ENCODE measurements around the gene PHF11. TPM values are rescaled to one million over a fixed set of nuclear protein-coding genes. Genes with fewer than 3 reads are reported as not detected.

Gene PHF11
- total and polyA plus RNA-seq, 2 of the 13 experiments (the other 11 are each of a cell fraction or from before 2014, with no cell fraction given) = 15.8 to 22.0 TPM

- TF ChIP-seq TBL1XR1 (IDR thresholded peaks at IDR 0.05; ENCODE audit: borderline replicate concordance, low read length, partially characterized antibody) = no peak
- no peak for TF ChIP-seq NBN (conservative IDR thresholded peaks at IDR 0.05)
- TF ChIP-seq, protein P1, sequence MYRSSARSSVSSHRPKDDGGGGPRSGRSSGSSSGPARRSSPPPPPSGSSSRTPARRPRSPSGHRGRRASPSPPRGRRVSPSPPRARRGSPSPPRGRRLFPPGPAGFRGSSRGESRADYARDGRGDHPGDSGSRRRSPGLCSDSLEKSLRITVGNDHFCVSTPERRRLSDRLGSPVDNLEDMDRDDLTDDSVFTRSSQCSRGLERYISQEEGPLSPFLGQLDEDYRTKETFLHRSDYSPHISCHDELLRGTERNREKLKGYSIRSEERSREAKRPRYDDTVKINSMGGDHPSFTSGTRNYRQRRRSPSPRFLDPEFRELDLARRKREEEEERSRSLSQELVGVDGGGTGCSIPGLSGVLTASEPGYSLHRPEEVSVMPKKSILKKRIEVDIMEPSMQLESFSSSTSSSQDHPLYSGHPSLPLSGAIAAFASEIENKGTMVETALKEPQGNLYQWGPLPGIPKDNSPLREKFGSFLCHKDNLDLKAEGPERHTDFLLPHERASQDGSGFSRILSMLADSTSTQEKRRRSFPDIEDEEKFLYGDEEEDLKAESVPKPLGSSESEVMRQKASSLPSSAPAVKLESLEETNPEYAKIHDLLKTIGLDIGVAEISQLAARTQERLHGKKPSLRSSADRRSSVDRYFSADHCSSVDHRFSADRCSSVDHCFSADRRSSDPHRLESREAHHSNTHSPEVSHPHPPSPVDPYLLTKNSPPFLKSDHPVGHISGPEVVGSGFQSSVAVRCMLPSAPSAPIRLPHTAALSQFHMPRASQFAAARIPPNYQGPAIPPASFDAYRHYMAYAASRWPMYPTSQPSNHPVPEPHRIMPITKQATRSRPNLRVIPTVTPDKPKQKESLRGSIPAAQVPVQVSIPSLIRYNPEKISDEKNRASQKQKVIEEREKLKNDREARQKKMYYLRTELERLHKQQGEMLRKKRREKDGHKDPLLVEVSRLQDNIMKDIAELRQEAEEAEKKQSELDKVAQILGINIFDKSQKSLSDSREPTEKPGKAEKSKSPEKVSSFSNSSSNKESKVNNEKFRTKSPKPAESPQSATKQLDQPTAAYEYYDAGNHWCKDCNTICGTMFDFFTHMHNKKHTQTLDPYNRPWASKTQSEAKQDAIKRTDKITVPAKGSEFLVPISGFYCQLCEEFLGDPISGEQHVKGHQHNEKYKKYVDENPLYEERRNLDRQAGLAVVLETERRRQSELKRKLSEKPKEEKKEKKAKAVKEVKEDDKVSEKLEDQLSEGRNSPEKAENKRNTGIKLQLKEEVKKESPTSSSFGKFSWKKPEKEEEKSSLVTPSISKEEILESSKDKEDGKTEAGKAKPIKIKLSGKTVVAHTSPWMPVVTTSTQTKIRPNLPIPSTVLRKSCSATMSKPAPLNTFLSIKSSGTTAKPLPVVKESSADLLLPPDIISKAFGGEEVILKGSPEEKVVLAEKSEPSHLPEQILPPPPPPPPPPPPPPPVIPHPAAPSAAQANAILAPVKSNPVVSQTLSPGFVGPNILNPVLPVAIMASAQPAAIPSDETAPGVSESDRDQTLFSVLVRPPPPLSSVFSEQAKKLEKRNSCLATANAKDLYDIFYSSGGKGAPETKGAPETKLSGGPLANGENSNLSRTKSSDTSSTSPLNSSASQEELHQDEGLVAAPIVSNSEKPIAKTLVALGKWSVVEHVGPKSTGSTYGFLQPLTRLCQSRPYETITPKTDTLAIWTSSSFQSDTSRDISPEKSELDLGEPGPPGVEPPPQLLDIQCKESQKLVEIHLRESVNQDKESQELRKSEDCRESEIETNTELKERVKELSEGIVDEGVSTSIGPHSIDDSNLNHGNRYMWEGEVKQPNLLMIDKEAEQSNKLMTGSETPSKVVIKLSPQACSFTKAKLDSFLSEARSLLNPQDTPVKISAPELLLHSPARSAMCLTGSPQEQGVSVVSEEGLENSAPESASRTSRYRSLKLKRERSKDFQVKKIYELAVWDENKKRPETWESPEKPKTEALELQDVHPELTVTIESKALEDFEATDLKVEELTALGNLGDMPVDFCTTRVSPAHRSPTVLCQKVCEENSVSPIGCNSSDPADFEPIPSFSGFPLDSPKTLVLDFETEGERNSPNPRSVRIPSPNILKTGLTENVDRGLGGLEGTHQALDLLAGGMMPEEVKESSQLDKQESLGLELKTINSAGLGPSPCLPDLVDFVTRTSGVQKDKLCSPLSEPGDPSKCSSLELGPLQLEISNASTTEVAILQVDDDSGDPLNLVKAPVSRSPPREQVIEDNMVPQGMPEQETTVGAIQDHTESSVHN (CRISPR knock-in tag; IDR thresholded peaks at IDR 0.05) = no peak
- TF ChIP-seq RARG (CRISPR knock-in tag; IDR thresholded peaks at IDR 0.05; ENCODE audit: low read depth) = no peak
- TF ChIP-seq TRIM24 (CRISPR knock-in tag; IDR thresholded peaks at IDR 0.05) = no peak
- TF ChIP-seq FOXO1 (CRISPR knock-in tag; IDR thresholded peaks at IDR 0.05) = peak; percentile 10; the same call in 1 of the 2 replicates
- no peak for TF ChIP-seq NFIC (IDR thresholded peaks at IDR 0.05; ENCODE audit: low read length)
- TF ChIP-seq, protein P2, sequence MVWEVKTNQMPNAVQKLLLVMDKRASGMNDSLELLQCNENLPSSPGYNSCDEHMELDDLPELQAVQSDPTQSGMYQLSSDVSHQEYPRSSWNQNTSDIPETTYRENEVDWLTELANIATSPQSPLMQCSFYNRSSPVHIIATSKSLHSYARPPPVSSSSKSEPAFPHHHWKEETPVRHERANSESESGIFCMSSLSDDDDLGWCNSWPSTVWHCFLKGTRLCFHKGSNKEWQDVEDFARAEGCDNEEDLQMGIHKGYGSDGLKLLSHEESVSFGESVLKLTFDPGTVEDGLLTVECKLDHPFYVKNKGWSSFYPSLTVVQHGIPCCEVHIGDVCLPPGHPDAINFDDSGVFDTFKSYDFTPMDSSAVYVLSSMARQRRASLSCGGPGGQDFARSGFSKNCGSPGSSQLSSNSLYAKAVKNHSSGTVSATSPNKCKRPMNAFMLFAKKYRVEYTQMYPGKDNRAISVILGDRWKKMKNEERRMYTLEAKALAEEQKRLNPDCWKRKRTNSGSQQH (CRISPR knock-in tag; IDR thresholded peaks at IDR 0.05; ENCODE audit: low read depth) = peak; percentile 59; the same call in 1 of the 2 replicates
- no peak for TF ChIP-seq ZBTB1 (CRISPR knock-in tag; IDR thresholded peaks at IDR 0.05; ENCODE audit: borderline replicate concordance)
- TF ChIP-seq MLLT10 (CRISPR knock-in tag; IDR thresholded peaks at IDR 0.05) = no peak
- TF ChIP-seq GTF2F1 (IDR thresholded peaks at IDR 0.05; ENCODE audit: low read length) = no peak
- no peak for TF ChIP-seq LRRFIP1 (CRISPR knock-in tag; conservative IDR thresholded peaks at IDR 0.05)
- TF ChIP-seq, protein P3, sequence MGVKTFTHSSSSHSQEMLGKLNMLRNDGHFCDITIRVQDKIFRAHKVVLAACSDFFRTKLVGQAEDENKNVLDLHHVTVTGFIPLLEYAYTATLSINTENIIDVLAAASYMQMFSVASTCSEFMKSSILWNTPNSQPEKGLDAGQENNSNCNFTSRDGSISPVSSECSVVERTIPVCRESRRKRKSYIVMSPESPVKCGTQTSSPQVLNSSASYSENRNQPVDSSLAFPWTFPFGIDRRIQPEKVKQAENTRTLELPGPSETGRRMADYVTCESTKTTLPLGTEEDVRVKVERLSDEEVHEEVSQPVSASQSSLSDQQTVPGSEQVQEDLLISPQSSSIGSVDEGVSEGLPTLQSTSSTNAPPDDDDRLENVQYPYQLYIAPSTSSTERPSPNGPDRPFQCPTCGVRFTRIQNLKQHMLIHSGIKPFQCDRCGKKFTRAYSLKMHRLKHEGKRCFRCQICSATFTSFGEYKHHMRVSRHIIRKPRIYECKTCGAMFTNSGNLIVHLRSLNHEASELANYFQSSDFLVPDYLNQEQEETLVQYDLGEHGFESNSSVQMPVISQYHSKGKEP (CRISPR knock-in tag; IDR thresholded peaks at IDR 0.05) = no peak
- TF ChIP-seq NR2C2 (CRISPR knock-in tag; IDR thresholded peaks at IDR 0.05; ENCODE audit: borderline replicate concordance) = no peak
- no peak for TF ChIP-seq SIX1 (CRISPR knock-in tag; IDR thresholded peaks at IDR 0.05; ENCODE audit: borderline replicate concordance)
Measured at GRCh38 chr13:49495783-49496762, at the start of gene PHF11 (continued).

All from HepG2 (cell line).